Measurements from ENCODE around the gene FIZ1.
A peak's percentile ranks its signal among the peaks of the same experiment; 100 is the strongest.

FIZ1 gene

DNA sequence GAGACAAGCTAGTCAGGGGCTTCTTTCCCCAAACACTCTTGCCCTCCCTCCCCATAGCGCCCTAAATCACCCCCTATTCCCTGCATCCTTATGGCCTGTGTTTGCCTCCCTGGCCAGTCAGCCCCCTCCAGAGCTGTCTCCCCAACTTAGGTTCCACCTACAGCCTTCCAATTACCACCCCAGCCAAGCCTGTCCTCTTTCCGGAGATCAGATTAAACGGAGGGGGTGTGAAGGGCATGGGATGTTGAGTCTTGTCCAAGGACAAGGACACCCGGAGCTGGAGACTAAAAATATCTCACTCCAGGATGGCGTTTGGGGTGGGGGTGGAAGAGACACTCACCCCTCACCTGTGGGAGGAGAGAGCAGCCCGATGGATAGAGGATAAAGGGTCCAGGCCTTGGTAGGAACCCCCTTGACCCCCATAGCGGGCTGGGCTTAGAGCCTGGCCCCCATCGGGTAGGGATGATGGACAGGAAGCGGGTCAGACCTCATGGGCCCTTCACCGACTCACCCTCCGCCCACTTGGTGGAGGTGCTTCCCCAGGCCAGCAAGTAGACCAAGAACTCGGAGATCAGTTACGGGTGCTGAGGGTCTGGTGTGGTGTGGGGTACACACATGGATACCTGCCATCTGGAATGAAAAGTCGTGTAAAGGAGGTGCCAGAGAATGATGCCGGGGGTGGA is 12.1 kb upstream of the FIZ1 start:
- TF ChIP-seq, protein P1, sequence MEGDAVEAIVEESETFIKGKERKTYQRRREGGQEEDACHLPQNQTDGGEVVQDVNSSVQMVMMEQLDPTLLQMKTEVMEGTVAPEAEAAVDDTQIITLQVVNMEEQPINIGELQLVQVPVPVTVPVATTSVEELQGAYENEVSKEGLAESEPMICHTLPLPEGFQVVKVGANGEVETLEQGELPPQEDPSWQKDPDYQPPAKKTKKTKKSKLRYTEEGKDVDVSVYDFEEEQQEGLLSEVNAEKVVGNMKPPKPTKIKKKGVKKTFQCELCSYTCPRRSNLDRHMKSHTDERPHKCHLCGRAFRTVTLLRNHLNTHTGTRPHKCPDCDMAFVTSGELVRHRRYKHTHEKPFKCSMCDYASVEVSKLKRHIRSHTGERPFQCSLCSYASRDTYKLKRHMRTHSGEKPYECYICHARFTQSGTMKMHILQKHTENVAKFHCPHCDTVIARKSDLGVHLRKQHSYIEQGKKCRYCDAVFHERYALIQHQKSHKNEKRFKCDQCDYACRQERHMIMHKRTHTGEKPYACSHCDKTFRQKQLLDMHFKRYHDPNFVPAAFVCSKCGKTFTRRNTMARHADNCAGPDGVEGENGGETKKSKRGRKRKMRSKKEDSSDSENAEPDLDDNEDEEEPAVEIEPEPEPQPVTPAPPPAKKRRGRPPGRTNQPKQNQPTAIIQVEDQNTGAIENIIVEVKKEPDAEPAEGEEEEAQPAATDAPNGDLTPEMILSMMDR (IDR thresholded peaks at IDR 0.05; ENCODE audit: control extremely low read depth, extremely low read depth, low read depth, missing control alignments): no peak
- ChIA-PET POLR2A (no interaction called here), CTCF (interaction anchor here (1.1 to 2.2 kb wide), 3 partner anchors 11 to 21 kb away, joined by 3 to 11 read pairs (median 4); partner anchors contain the start of gene ZNF784)
- no peak for DNase-seq (ENCODE audit: extremely low spot score)

DNA sequence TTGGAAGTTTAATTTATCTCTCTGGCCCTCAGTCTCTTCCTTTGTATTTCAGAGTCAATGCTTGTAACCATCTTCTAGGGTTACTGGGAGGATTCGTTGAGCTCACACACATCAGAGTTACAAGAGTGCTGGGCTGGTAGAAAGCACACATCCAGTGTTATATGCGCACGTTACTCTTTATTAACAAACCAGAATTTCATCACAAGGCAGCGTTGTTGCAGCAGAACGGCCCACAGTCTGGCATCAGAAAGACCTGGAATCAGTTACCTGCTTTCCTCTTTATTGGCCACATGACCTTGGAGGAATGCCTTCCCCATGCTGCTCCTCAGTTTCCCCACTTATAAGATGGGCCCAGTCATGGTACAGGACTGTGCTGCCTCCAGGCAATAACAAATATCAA is 10.0 kb upstream of the FIZ1 start:
- DNase-seq (ENCODE audit: extremely low spot score): no peak
- ChIA-PET CTCF (interaction anchor here (1.0 to 1.2 kb wide), 3 partner anchors 9 to 24 kb away, joined by 3 to 7 read pairs (median 5); no protein-coding TSS in a partner anchor), POLR2A (no interaction called here)
- TF ChIP-seq, protein P1 (IDR thresholded peaks at IDR 0.05; ENCODE audit: control extremely low read depth, extremely low read depth, low read depth, missing control alignments): no peak

DNA sequence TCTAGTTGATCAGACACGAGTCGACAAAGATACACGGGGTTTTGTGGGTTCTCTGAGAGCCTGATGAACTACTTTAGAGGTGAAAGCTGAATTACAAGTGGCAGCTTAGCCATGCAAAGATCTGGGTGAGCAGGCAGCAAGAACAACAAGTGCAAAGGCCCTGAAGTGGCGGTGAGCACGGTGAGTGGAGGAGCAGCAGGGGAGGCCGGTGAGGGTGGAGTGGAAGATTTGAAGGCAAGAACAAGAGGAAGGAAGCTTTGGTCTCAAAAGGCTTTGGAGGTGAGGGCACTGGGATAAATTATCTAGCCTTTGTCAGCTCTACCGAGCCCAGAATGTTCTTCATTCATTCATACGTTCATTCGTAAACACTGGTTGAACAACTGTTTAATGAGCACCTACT is 7.5 kb upstream of the FIZ1 start:
- DNase-seq (ENCODE audit: extremely low spot score): no peak
- CTCF ChIA-PET: interaction anchor here (0.6 to 2.7 kb wide), 25 partner anchors 11 to 466 kb away, joined by 3 to 30 read pairs (median 5); partner anchors contain the start of genes U2AF2 and ZNF784
- POLR2A ChIA-PET: no interaction called here
- TF ChIP-seq, protein P1 (IDR thresholded peaks at IDR 0.05; ENCODE audit: control extremely low read depth, extremely low read depth, low read depth, missing control alignments): no peak

DNA sequence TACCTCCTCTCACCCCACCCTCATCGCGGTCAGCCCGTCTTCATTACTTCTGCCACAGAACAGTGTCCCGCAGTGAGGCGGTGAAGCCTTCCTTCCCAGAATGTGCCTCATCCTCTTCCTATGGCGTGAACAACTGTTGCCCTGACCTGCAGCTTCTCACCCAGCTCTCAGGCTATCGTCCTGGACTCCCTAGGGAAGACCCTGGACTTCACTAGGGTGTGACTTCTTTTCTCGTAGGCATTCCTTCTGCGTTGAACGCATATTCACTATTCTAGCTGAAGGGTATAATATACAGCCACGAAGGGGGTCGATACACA is 7.1 kb upstream of the FIZ1 start:
- POLR2A ChIA-PET: interaction anchor here (0.6 to 1.1 kb wide), 2 partner anchors 9 to 607 kb away, joined by 3 to 5 read pairs; no protein-coding TSS in a partner anchor
- DNase-seq (ENCODE audit: extremely low spot score): no peak
- TF ChIP-seq, protein P1 (IDR thresholded peaks at IDR 0.05; ENCODE audit: control extremely low read depth, extremely low read depth, low read depth, missing control alignments): no peak
- CTCF ChIA-PET: interaction anchor here (0.6 to 2.7 kb wide), 25 partner anchors 11 to 465 kb away, joined by 3 to 30 read pairs (median 5); partner anchors contain the start of genes U2AF2 and ZNF784

DNA sequence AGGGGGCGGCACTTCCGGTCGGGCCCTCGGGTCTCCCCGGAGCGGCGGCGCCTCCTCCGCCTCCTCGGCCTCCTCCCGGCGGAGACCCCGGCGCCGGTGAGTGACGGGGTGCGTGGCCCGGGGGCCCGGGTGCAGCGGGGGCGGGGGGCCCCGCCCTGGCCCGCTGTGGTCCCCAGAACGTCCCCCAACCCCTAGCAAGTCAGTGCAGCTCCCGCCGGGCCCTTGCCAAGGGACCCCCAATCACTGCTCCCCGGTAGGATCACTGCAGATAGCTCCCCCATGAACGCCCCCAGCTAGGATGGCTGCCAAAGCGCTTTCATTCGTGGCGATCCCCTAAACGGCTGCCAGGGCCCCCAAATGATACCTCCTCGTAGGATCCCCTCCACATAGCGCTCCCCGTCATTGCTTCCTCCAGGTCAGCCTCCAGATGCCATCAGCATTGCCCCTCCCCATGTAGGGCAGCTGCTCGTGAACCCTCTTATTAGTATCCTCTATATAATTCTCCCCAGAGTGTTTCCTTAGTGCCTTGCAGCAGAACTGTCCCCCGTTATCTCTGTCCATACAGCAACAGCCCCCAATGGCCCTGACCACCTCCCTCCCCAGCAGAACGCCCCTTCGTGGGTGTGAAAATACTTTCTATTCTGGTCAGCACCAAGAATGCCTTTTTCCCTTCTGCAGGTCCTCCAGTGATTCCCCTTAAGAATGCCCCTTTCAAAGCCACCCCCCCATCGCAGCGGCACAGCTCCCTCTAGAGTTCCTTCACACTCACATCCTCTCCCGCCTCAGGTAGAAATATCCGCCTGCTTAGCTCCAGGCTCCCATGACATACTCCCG is 6.5 kb upstream of the FIZ1 start, which contains the start of gene ZNF865:
ZNF865 (plus strand) TSS at position 11 of the 834 bp plus-strand sequence. CDS start 7,972 bp downstream, outside the sequence.
- ChIA-PET CTCF (interaction anchor here (0.6 to 2.7 kb wide), 25 partner anchors 10 to 465 kb away, joined by 3 to 30 read pairs (median 5); partner anchors contain the start of genes U2AF2 and ZNF784), POLR2A (interaction anchor here (0.6 to 2.1 kb wide), 3 partner anchors 9 to 607 kb away, joined by 3 to 7 read pairs (median 5); no protein-coding TSS in a partner anchor)
- TF ChIP-seq, protein P1 (IDR thresholded peaks at IDR 0.05; ENCODE audit: control extremely low read depth, extremely low read depth, low read depth, missing control alignments): peak; percentile 83
- DNase-seq (ENCODE audit: extremely low spot score): peak; percentile 77

DNA sequence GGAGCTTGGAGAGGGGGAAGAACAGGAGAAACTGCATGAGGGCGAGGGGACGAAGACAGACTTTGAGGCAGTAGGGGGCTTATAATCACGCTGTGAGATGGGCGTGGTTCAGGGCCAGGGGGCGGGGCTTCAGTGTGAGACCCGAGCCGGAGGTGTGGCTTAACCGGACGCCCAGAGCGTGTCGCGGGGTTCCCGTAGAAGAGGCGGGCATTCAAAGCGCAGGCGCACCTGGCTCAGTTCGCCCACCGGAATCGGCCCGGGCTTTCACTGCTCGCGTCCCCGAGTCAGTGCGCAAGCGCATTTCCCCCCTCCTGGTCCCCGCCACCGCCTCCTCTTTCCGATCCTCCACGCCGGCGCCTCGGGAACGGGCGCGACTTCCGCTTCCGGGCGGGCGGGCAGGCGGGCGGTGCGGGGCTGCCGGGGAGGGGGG is 5.9 kb upstream of the FIZ1 start:
- ChIA-PET POLR2A (interaction anchor here (1.1 to 2.1 kb wide), 2 partner anchors 10 to 28 kb away, joined by 3 to 7 read pairs; no protein-coding TSS in a partner anchor), CTCF (interaction anchor here (0.8 to 2.7 kb wide), 19 partner anchors 9 to 464 kb away, joined by 3 to 30 read pairs (median 7); partner anchors contain the start of genes U2AF2 and ZNF784)
- TF ChIP-seq, protein P1 (IDR thresholded peaks at IDR 0.05; ENCODE audit: control extremely low read depth, extremely low read depth, low read depth, missing control alignments): no peak
- DNase-seq (ENCODE audit: extremely low spot score): peak; percentile 96

Measured in GM10248 (cell line).